K562 (cell line): Measurements from ENCODE around the gene ITGB2. TPM values are rescaled to one million over a fixed set of nuclear protein-coding genes. Genes with fewer than 3 reads are reported as not detected.

Experiments used
- ARID4B ChIP-seq: sonication (generic); formaldehyde crosslinking; IDR thresholded peaks from 2 replicates; pipeline ENCODE4 v1.8.0; 2022; ENCODE audit warnings: mild to moderate bottlenecking, missing genetic modification reagents
- FOSL1 ChIP-seq: fragments of 200-800 bp; sonication (Bioruptor generic); conservative IDR thresholded peaks from 2 replicates; pipeline ENCODE4 v1.6.1; 2016; ENCODE audit warnings: missing genetic modification characterization, missing compliant biosample characterization
- L3MBTL2 ChIP-seq: fragments of 450-650 bp; IDR thresholded peaks from 2 replicates; pipeline ENCODE4 v1.6.1; 2016; ENCODE audit warnings: mild to moderate bottlenecking, moderate library complexity
- POLR2A ChIP-seq: fragments of 450-650 bp; conservative IDR thresholded peaks from 2 replicates; pipeline ENCODE4 v1.6.1; 2016
- POLR2AphosphoS5 ChIP-seq: IDR thresholded peaks from 2 replicates; pipeline ENCODE4 v1.6.1; 2011; ENCODE audit warnings: mild to moderate bottlenecking, low read depth, low read length, moderate library complexity; ENCODE audit not compliant: control insufficient read depth, insufficient read depth
- POU5F1 ChIP-seq: fragments of 150-350 bp; IDR thresholded peaks from 2 replicates; pipeline ENCODE4 v1.6.1; 2014; ENCODE audit warnings: borderline replicate concordance, low read length, low read depth, mild to moderate bottlenecking; ENCODE audit not compliant: partially characterized antibody
- SNRNP70 ChIP-seq: fragments of 200-400 bp; formaldehyde crosslinking; optimal IDR thresholded peaks from 2 replicates; pipeline ENCODE3; 2017; ENCODE audit warnings: low read depth, low read length
- TSHZ1 ChIP-seq: fragments of 250-450 bp; sonication (Bioruptor Pico); IDR thresholded peaks from 2 replicates; pipeline ENCODE4 v1.4.0; 2020; ENCODE audit warnings: mild to moderate bottlenecking, moderate library complexity
- XRCC5 ChIP-seq: fragments of 200-400 bp; formaldehyde crosslinking; IDR thresholded peaks from 2 replicates; pipeline ENCODE4 v1.6.1; 2017; ENCODE audit warnings: low read depth, mild to moderate bottlenecking, low read length
- ZNF318 ChIP-seq, 2 experiments: fragments of 450-650 bp; IDR thresholded peaks; 2 replicates each; pipeline ENCODE4 v1.6.1; 2016; ENCODE audit warnings: mild to moderate bottlenecking in 2 of 2, borderline replicate concordance in 1 of 2, low read depth in 1 of 2, moderate library complexity in 1 of 2
- polyA plus RNA-seq, 8 experiments: library from polyadenylated mRNA; depleted of rRNA in 4 of 8; stranded (reverse) in 5 of 8; unstranded in 3 of 8; fragments of >200 nt; fragmentation: Nextera tagmentation in 2 of 8; fragmentation: Illumina TruSeq in 1 of 8; extraction: Ambion mirVana in 2 of 8; extraction: Trizol in 1 of 8; gene quantifications; 2 replicates each; pipeline versions ENCODE4 v1.2.1 to v1.2.3, GENCODE V29; 2011 to 2014; ENCODE audit warnings: inconsistent platforms in 1 of 8, missing spikeins in 1 of 8
- total RNA-seq, 7 experiments: library from RNA; depleted of rRNA in 6 of 7; stranded (reverse); fragments of >200 nt in 6 of 7; fragmentation: Illumina TruSeq in 2 of 7; extraction: Trizol in 2 of 7; gene quantifications; 2 replicates each; pipeline versions ENCODE4 v1.2.1 to v1.2.3, GENCODE V29; 2011 to 2021; ENCODE audit warnings: low replicate concordance in 1 of 7

Gene ITGB2
- total and polyA plus RNA-seq, 9 of the 15 experiments (the other 6 are each of a cell fraction or from before 2014, with no cell fraction given) = 0.07 to 1.3 (median 0.51) TPM; not detected in 2

- TF ChIP-seq FOSL1 (tag) = peak; percentile 69
- TF ChIP-seq SNRNP70 = no peak
- no peak for TF ChIP-seq TSHZ1 (CRISPR knock-in tag)
- TF ChIP-seq L3MBTL2 = peak; percentile 98
- peak; percentile 28 for TF ChIP-seq POU5F1
- TF ChIP-seq POLR2AphosphoS5 = peak; percentile 89
- TF ChIP-seq XRCC5 = peak; percentile 99
- peak; percentile 96 for TF ChIP-seq POLR2A
- peak; percentile 66 for TF ChIP-seq ARID4B (CRISPR knock-in tag)
- no peak for TF ChIP-seq ZNF318 (IDR thresholded peaks at IDR 0.05; ENCODE audit: borderline replicate concordance in 1 of 2, low read depth in 1 of 2)
Observed at GRCh38 chr21:44939532-44940115, 18.9 kb upstream of the ITGB2 start, which contains the start of gene SLX9 (continued).
